Kidney (tissue), 14 donors: ENCODE results near the gene SLC35D2. TPM values are rescaled to one million over a fixed set of nuclear protein-coding genes. Genes with fewer than 3 reads are reported as not detected.

Source experiments
- DNase-seq, 5 donors: peaks; one replicate each; pipeline ENCODE4 v3.0.0-alpha.2; 2013 to 2020
- FAIRE-seq: peaks from 2 replicates; lab custom pipeline; 2012; peaks lifted over from hg19 to GRCh38; lab: Jason Lieb, UNC
- H3K27ac ChIP-seq, 2 donors: one replicate each; pipeline ENCODE4 v1.7.0; 2013; ENCODE audit warnings: low read depth in 2 of 2, low read length in 2 of 2, inconsistent platforms in 1 of 2
- H3K27me3 ChIP-seq: one replicate; pipeline ENCODE4 v1.7.1; 2013; ENCODE audit warnings: low read length, inconsistent platforms; ENCODE audit not compliant: control insufficient read depth, insufficient read depth
- H3K36me3 ChIP-seq, 3 donors: one replicate each; pipeline versions ENCODE4 v1.7.0 to v1.7.1; 2013; ENCODE audit warnings: low read length in 3 of 3, control low read depth in 1 of 3, inconsistent platforms in 1 of 3; ENCODE audit not compliant: insufficient read depth in 3 of 3, control insufficient read depth in 2 of 3
- H3K4me1 ChIP-seq, 3 donors: one replicate each; pipeline versions ENCODE4 v1.7.0 to v1.7.1; 2013; ENCODE audit warnings: low read length in 3 of 3, inconsistent platforms in 1 of 3, low read depth in 1 of 3; ENCODE audit not compliant: control insufficient read depth in 2 of 3, insufficient read depth in 2 of 3
- H3K4me3 ChIP-seq, 3 donors: one replicate each; pipeline versions ENCODE4 v1.7.0 to v1.8.1; 2013; ENCODE audit warnings: low read length in 3 of 3, control low read depth in 1 of 3, inconsistent platforms in 1 of 3
- H3K9ac ChIP-seq, 3 donors: one replicate each; pipeline versions ENCODE4 v1.7.0 to v1.7.1; 2013; ENCODE audit warnings: low read length in 3 of 3, control low read depth in 1 of 3, inconsistent platforms in 1 of 3
- H3K9me3 ChIP-seq, 3 donors: one replicate each; pipeline versions ENCODE4 v1.7.0 to v1.7.1; 2013; ENCODE audit warnings: low read length in 3 of 3, control low read depth in 1 of 3, inconsistent platforms in 1 of 3; ENCODE audit not compliant: control insufficient read depth in 2 of 3, insufficient read depth in 1 of 3
- CTCF ChIP-seq: IDR thresholded peaks from 3 replicates; pipeline ENCODE4 v1.5.1; 2012; ENCODE audit warnings: mild to moderate bottlenecking, moderate library complexity, borderline replicate concordance; ENCODE audit not compliant: insufficient read depth; ENCODE audit errors: extremely low read depth
- intact Hi-C: fragments of 100-400 bp; cut with DNase I; formaldehyde crosslinking; loops from one replicate; pipeline ENCODE4 v1.11.1; 2022
- polyA plus RNA-seq: library from polyadenylated mRNA; stranded (reverse); fragments of 350-450 nt; fragmentation: Illumina TruSeq; extraction: RNeasy Lipid Tissue Mini Kit (QIAGEN cat#74804); gene quantifications from one replicate; pipeline ENCODE4 v1.2.3, GENCODE V29; 2014; ENCODE audit warnings: low read depth, low replicate concordance; ENCODE audit not compliant: insufficient read depth
- total RNA-seq: library from RNA; stranded (reverse); fragmentation: NEBNext Ultra II Directional; extraction: Animal tissue kit (Norgen Biotek cat#: 25700); gene quantifications from one replicate; pipeline ENCODE4 v1.2.1, GENCODE V29; 2021
- donor health status: control.
- donor health status: control.
- donor health status: control.
- donor health status: control.
- donor health status: control.
- donor health status: DM: yes; HTN: yes; CAD: no.
- donor health status: Normal renal cell carcinoma (clear cell type).

The SLC35D2 gene
- total and polyA plus RNA-seq, 2 donors from 2014 or later: 27.7 to 46.1 TPM

GRCh38 chr9:96302021-96302420, 81.5 kb downstream of the SLC35D2 start, which contains the start of gene HSD17B3:
Gene HSD17B3, minus strand, starts transcription at chr9:96302176. Its CDS starts 72 bp downstream, at chr9:96302104.
- H3K4me1 ChIP-seq: no peaks in the 10 kb centered on the region
- DNase-seq (no peak), FAIRE-seq (no peak)
- H3K27ac ChIP-seq: no peak within 1 kb of the TSS
- intact Hi-C loops: no loop called here
- no peaks in the 10 kb centered on the region for H3K36me3 ChIP-seq
- no peak within 1 kb of the TSS for H3K9ac ChIP-seq
- no peak within 1 kb of the TSS for H3K4me3 ChIP-seq
- H3K9me3 ChIP-seq: no peaks in the 10 kb centered on the region
- H3K27me3 ChIP-seq: no peaks in the 10 kb centered on the region
- TF ChIP-seq CTCF: no peak

- FAIRE-seq: no peak
- no peak for TF ChIP-seq CTCF
- intact Hi-C loops: no loop called here
Measured at GRCh38 chr9:96299823-96300222, 83.7 kb downstream of the SLC35D2 start.

DNA sequence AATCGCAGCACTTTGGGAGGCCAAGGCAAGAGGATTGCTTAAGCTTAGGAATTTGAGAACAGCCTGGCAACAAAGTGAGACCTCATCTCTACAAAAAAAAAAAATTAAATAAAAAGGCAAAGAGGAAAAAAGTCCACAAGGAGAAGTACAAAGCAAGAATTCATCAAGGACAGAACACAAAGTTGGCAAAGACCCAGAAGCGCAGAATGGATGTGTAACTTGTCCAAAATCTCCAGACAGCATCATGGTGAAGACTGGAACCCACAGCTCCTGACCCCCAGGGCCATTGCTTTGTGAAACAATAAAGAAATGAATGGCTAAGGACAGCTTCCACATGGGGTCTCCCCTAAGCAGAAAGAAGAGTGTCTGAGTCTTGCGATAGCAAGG, 89.4 kb downstream of the SLC35D2 start:
- H3K9me3 ChIP-seq: no peaks in the 10 kb centered on the region
- no peaks in the 10 kb centered on the region for H3K27me3 ChIP-seq
- no peak for FAIRE-seq
- intact Hi-C loops: no loop called here
- no peaks in the 10 kb centered on the region for H3K36me3 ChIP-seq
- TF ChIP-seq CTCF: no peak
- no peak overlapping the region for H3K27ac ChIP-seq
- no peak overlapping the region for H3K4me3 ChIP-seq
- DNase-seq: no peak
- no peaks in the 10 kb centered on the region for H3K4me1 ChIP-seq
- H3K9ac ChIP-seq: no peak overlapping the region

More at GRCh38 chr9:96299823-96300222, 83.7 kb downstream of the SLC35D2 start:
- no peaks in the 10 kb centered on the region for H3K27me3 ChIP-seq
- no peak overlapping the region for H3K27ac ChIP-seq
- H3K36me3 ChIP-seq: no peaks in the 10 kb centered on the region
- no peaks in the 10 kb centered on the region for H3K9me3 ChIP-seq
- H3K4me3 ChIP-seq: no peak overlapping the region
- no peak overlapping the region for H3K9ac ChIP-seq
- H3K4me1 ChIP-seq: no peaks in the 10 kb centered on the region
- DNase-seq: no peak

DNA sequence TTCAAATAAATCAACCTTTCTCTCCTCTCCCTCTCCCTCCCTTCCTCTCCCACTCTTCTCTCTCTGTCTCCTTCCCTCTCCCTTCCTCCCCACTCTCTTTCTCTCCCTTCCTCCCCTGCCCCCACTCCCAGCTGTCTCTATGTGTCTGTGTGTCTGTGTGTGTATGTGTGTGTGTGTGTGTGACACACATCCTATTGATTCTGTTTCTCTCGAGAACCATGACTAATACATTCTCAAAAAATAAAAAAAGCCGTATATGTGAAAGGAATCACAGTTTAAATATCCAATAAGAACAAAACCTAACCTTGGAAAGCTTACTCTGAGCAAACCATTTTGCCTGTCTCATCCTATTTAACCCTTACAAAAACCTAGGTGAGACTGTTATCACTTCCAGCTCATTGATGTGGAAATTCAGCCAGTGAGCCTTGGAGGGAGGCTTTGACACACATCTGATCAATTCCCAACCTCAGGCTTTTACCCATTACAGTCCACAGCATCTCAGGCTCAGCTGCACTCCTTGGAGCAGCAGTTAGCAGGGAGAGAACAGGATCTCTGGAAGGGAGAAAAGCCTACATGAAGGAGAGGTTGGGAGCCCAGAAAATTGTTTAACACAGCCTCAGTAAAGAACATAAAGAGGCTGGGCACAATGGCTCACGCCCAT, 89.9 kb downstream of the SLC35D2 start:
- H3K9ac ChIP-seq: no peak overlapping the region
- no peaks in the 10 kb centered on the region for H3K4me1 ChIP-seq
- no peaks in the 10 kb centered on the region for H3K27me3 ChIP-seq
- no peaks in the 10 kb centered on the region for H3K9me3 ChIP-seq
- intact Hi-C loops: no loop called here
- no peak for DNase-seq
- H3K36me3 ChIP-seq: no peaks in the 10 kb centered on the region
- no peak for FAIRE-seq
- H3K4me3 ChIP-seq: no peak overlapping the region
- TF ChIP-seq CTCF: no peak
- H3K27ac ChIP-seq: no peak overlapping the region
